Measurements from ENCODE around the gene MEIOB.

MEIOB gene

DNA sequence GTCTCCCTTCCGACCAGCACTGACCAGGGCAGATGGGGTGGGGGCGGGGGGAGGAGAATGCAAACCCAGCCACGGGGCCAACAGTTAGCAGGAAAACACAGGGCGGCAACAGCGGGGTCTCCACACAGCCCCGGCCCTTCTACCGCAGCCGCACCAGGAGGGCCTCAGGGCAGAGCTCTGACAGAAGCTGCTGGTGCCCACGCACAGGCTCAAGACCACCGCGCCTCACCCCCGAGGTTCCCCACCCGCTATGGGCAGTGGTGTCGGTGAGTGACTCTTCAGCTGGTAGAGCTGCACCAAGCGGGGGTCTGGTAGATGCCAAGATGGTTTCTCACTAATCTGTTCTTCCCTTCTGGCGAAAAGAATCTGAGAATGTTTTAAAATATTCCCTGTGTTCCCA, 61.4 kb downstream of the MEIOB start:
- no peak for ATAC-seq
- TF ChIP-seq ZC3H10 (CRISPR knock-in tag; IDR thresholded peaks at IDR 0.05) = no peak
- TF ChIP-seq ZNF8 (CRISPR knock-in tag; IDR thresholded peaks at IDR 0.05) = no peak
- TF ChIP-seq TOX (CRISPR knock-in tag; IDR thresholded peaks at IDR 0.05; ENCODE audit: borderline replicate concordance) = no peak
- TF ChIP-seq ZNF70 (CRISPR knock-in tag; IDR thresholded peaks at IDR 0.05) = no peak
- no peak for TF ChIP-seq TSHZ2 (CRISPR knock-in tag; IDR thresholded peaks at IDR 0.05)
- TF ChIP-seq, protein P1, sequence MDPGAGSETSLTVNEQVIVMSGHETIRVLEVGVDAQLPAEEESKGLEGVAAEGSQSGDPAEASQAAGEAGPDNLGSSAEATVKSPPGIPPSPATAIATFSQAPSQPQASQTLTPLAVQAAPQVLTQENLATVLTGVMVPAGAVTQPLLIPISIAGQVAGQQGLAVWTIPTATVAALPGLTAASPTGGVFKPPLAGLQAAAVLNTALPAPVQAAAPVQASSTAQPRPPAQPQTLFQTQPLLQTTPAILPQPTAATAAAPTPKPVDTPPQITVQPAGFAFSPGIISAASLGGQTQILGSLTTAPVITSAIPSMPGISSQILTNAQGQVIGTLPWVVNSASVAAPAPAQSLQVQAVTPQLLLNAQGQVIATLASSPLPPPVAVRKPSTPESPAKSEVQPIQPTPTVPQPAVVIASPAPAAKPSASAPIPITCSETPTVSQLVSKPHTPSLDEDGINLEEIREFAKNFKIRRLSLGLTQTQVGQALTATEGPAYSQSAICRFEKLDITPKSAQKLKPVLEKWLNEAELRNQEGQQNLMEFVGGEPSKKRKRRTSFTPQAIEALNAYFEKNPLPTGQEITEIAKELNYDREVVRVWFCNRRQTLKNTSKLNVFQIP (CRISPR knock-in tag; IDR thresholded peaks at IDR 0.05; ENCODE audit: borderline replicate concordance, low read depth) = no peak
- TF ChIP-seq OSR1 (CRISPR knock-in tag; IDR thresholded peaks at IDR 0.05) = no peak

GRCh38 chr16:1810106-1810505, 61.9 kb downstream of the MEIOB start:
- no peak for ATAC-seq
- TF ChIP-seq OSR1 (CRISPR knock-in tag; IDR thresholded peaks at IDR 0.05) (no peak), PPARA (CRISPR knock-in tag; IDR thresholded peaks at IDR 0.05; ENCODE audit: borderline replicate concordance) (no peak), ZNF8 (CRISPR knock-in tag; IDR thresholded peaks at IDR 0.05) (no peak)
- TF ChIP-seq, protein P1 (CRISPR knock-in tag; IDR thresholded peaks at IDR 0.05; ENCODE audit: borderline replicate concordance, low read depth) = no peak

DNA sequence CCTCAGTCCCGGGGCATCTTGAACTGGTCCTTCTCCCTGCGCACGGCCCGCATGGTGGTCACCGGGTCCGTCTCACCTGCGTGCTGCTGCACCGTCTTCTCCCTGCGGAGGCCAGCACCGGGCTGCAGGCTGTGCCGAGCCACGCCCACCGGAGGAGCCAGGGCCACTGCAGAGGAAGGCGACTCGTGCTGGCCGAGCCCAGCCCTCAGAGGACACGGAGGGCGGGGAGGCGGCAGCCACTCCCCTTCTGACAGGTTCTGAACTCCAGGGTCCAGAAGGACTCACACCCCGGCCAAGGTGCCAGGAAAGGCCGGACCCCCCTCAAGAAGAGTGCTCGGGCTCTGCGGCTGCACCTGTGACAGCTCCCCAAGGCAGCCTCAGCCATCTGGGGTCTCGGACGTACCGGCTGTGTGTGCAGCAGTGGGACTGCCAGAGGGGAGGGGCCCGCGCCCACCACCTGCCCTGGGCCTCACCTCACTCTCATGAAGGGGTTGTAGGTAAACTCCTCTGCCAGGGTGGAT, 62.6 kb downstream of the MEIOB start:
- no peak for ATAC-seq
- no peak for TF ChIP-seq ISL1 (CRISPR knock-in tag; IDR thresholded peaks at IDR 0.05)
- no peak for TF ChIP-seq ZFP3 (CRISPR knock-in tag; IDR thresholded peaks at IDR 0.05)
- TF ChIP-seq, protein P2, sequence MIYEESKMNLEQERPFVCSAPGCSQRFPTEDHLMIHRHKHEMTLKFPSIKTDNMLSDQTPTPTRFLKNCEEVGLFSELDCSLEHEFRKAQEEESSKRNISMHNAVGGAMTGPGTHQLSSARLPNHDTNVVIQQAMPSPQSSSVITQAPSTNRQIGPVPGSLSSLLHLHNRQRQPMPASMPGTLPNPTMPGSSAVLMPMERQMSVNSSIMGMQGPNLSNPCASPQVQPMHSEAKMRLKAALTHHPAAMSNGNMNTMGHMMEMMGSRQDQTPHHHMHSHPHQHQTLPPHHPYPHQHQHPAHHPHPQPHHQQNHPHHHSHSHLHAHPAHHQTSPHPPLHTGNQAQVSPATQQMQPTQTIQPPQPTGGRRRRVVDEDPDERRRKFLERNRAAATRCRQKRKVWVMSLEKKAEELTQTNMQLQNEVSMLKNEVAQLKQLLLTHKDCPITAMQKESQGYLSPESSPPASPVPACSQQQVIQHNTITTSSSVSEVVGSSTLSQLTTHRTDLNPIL (CRISPR knock-in tag; IDR thresholded peaks at IDR 0.05; ENCODE audit: low read depth) = no peak

- ATAC-seq = no peak
- no peak for TF ChIP-seq RARB (CRISPR knock-in tag; IDR thresholded peaks at IDR 0.05)
- TF ChIP-seq SNAI2 (CRISPR knock-in tag; IDR thresholded peaks at IDR 0.05) = no peak
- TF ChIP-seq ZNF8 (CRISPR knock-in tag; IDR thresholded peaks at IDR 0.05) = no peak
- no peak for TF ChIP-seq GLIS3 (CRISPR knock-in tag; IDR thresholded peaks at IDR 0.05)
- no peak for TF ChIP-seq ZC3H10 (CRISPR knock-in tag; IDR thresholded peaks at IDR 0.05)
- no peak for TF ChIP-seq ZFP3 (CRISPR knock-in tag; IDR thresholded peaks at IDR 0.05)
- no peak for TF ChIP-seq ZFP30 (CRISPR knock-in tag; IDR thresholded peaks at IDR 0.05)
- TF ChIP-seq OSR1 (CRISPR knock-in tag; IDR thresholded peaks at IDR 0.05) = no peak
- TF ChIP-seq, protein P2 (CRISPR knock-in tag; IDR thresholded peaks at IDR 0.05; ENCODE audit: low read depth) = no peak
Measured at GRCh38 chr16:1808691-1809090, 63.3 kb downstream of the MEIOB start.

DNA sequence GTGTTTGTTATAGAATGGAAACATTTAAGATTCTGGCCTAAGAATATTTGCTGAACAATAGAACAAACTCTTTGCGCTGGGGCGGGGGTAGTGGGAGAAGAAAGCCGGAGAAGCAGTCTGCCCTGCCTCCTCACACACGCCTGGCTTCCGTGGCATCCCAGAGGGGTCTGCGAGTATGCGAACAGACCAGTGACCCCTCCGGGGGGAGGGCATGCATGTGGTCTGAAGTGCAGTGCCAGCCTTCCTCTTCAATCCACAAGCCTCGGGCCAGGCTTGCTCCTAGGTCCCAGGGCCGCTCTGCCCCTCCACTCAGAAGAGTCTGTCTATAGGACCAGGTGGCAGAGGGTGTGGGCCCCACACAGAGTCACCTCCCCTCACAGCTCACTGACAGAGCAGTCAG, 64.3 kb downstream of the MEIOB start:
- no peak for ATAC-seq
- TF ChIP-seq, protein P2 (CRISPR knock-in tag; IDR thresholded peaks at IDR 0.05; ENCODE audit: low read depth) = no peak
- TF ChIP-seq OSR1 (CRISPR knock-in tag; IDR thresholded peaks at IDR 0.05) (no peak), RARB (CRISPR knock-in tag; IDR thresholded peaks at IDR 0.05) (no peak), TSHZ2 (CRISPR knock-in tag; IDR thresholded peaks at IDR 0.05) (no peak), SNAI2 (CRISPR knock-in tag; IDR thresholded peaks at IDR 0.05) (no peak), ZNF8 (CRISPR knock-in tag; IDR thresholded peaks at IDR 0.05) (no peak), GLIS3 (CRISPR knock-in tag; IDR thresholded peaks at IDR 0.05) (no peak), BACH2 (CRISPR knock-in tag; IDR thresholded peaks at IDR 0.05; ENCODE audit: borderline replicate concordance) (no peak), ZNF70 (CRISPR knock-in tag; IDR thresholded peaks at IDR 0.05) (no peak), TOX (CRISPR knock-in tag; IDR thresholded peaks at IDR 0.05; ENCODE audit: borderline replicate concordance) (no peak), ZFP3 (CRISPR knock-in tag; IDR thresholded peaks at IDR 0.05) (no peak), PPARA (CRISPR knock-in tag; IDR thresholded peaks at IDR 0.05; ENCODE audit: borderline replicate concordance) (no peak)
- TF ChIP-seq, protein P1 (CRISPR knock-in tag; IDR thresholded peaks at IDR 0.05; ENCODE audit: borderline replicate concordance, low read depth) = no peak
